HS-5 (cell line): ENCODE measurements around the gene TERT.
"Not testable (repeated sequence)": the region's sequence is repeated elsewhere in the genome, so short reads cannot be mapped to it uniquely, and the experiment has no call there.

Experiments used
- DNase-seq: peaks from one replicate; pipeline ENCODE4 v3.0.0-alpha.2; 2012; ENCODE audit warnings: low read depth

Gene TERT

GRCh38 chr5:1294835-1295649, at the start of gene TERT:
TERT (minus strand) TSS chr5:1295068; CDS start chr5:1294989, 79 bp downstream.
- no peak for DNase-seq

GRCh38 chr5:1343931-1344901, 49.3 kb upstream of the TERT start:
- no peak for DNase-seq

GRCh38 chr5:1343315-1343751, 48.5 kb upstream of the TERT start:
- DNase-seq, result no peak

GRCh38 chr5:1342711-1343110, 47.8 kb upstream of the TERT start:
- not testable (repeated sequence) for DNase-seq

- no peak for DNase-seq
These were observed 47.4 kb upstream of the TERT start for GRCh38 chr5:1342268-1342667.

- no peak for DNase-seq
These were observed 47.0 kb upstream of the TERT start for GRCh38 chr5:1341863-1342262.

GRCh38 chr5:1339818-1340210, 44.9 kb upstream of the TERT start:
- DNase-seq, result not testable (repeated sequence)

- not testable (repeated sequence) for DNase-seq
These were observed 44.4 kb upstream of the TERT start for GRCh38 chr5:1339139-1339817.

GRCh38 chr5:1338506-1339070, 43.7 kb upstream of the TERT start:
- DNase-seq, result no peak

GRCh38 chr5:1338196-1338490, 43.3 kb upstream of the TERT start:
- no peak for DNase-seq

- no peak for DNase-seq
These were observed 42.8 kb upstream of the TERT start for GRCh38 chr5:1337489-1338195.

GRCh38 chr5:1336749-1337488, 42.1 kb upstream of the TERT start:
- DNase-seq, result no peak

- no peak for DNase-seq
These were observed 41.3 kb upstream of the TERT start for GRCh38 chr5:1336106-1336561.

GRCh38 chr5:1335540-1336095, 40.8 kb upstream of the TERT start:
- no peak for DNase-seq

- DNase-seq, result no peak
These were observed 40.1 kb upstream of the TERT start for GRCh38 chr5:1334831-1335539.

GRCh38 chr5:1333986-1334385, 39.1 kb upstream of the TERT start:
- no peak for DNase-seq

- peak; percentile 20 for DNase-seq
These were observed 38.4 kb upstream of the TERT start for GRCh38 chr5:1333286-1333685.

GRCh38 chr5:1332461-1333001, 37.7 kb upstream of the TERT start:
- no peak for DNase-seq

GRCh38 chr5:1331861-1332405, 37.1 kb upstream of the TERT start:
- no peak for DNase-seq
